Measurements from ENCODE around the gene PSRC1. TPM values are rescaled to one million over a fixed set of nuclear protein-coding genes. Genes with fewer than 3 reads are reported as not detected.

Gene PSRC1
- total RNA-seq, 1 donor, result 23.3 TPM

DNA sequence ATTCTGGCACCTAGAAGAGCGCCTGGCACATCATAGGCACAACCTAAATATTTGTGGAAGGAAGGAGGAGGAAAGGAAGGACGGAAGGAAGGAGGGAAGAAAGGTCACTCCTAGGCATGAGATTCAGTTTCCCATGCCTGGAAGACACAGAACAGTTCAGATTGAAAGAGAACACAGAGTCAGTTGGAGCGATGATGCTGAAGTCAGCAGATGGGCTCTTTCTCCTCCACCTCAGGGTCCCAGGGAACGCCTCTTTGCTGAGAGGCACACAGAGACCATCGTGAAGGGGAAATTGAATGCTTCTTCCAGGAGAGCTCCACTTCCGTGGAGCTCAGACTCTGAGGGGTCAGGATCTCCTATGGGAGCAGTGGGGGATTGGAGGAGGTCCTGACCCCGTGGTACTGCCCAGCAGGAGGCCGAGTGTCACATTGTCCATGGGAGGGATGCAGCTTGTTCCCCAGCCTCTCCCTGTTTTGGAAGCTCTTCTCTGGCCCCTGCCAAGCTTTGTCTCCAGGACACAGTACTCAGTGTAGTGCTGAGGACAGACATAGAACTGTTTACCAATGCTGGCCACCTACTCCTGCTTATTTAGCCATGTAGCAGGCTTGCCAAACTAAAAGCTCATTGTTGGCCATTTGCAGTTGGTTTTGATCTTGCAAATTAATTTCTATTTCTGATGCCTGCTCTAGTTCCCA is 21.4 kb upstream of the PSRC1 start:
- TF ChIP-seq, protein P1, sequence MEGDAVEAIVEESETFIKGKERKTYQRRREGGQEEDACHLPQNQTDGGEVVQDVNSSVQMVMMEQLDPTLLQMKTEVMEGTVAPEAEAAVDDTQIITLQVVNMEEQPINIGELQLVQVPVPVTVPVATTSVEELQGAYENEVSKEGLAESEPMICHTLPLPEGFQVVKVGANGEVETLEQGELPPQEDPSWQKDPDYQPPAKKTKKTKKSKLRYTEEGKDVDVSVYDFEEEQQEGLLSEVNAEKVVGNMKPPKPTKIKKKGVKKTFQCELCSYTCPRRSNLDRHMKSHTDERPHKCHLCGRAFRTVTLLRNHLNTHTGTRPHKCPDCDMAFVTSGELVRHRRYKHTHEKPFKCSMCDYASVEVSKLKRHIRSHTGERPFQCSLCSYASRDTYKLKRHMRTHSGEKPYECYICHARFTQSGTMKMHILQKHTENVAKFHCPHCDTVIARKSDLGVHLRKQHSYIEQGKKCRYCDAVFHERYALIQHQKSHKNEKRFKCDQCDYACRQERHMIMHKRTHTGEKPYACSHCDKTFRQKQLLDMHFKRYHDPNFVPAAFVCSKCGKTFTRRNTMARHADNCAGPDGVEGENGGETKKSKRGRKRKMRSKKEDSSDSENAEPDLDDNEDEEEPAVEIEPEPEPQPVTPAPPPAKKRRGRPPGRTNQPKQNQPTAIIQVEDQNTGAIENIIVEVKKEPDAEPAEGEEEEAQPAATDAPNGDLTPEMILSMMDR (IDR thresholded peaks at IDR 0.05; ENCODE audit: insufficient read depth, low read depth, low read length), result no peak
- DNase-seq (ENCODE audit: low read depth), result no peak

DNA sequence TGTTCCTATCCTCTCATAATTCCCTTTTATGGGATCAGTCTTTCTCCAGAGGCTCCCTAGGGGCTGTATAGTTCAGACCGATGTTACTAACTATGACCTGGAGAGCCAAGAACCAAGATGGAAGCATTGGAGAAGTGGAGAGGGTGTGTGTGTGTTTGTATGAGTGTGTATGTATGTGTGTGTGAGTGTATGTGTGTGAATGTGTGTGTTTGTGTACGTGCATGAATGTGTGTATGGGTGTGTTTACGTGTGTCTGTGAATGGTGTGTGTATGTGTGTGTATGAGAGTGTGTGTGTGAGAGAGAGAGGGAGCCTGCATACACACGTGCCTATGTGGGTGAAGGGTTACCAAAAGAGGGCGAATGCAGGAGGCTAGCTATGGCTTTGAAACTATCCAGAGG is 18.9 kb upstream of the PSRC1 start:
- TF ChIP-seq, protein P1 (IDR thresholded peaks at IDR 0.05; ENCODE audit: insufficient read depth, low read depth, low read length), result no peak
- DNase-seq (ENCODE audit: low read depth), result no peak
- no peak overlapping the region for H3K4me3 ChIP-seq (ENCODE audit: low read depth, low read length)

More for the DNA sequence above, 21.4 kb upstream of the PSRC1 start:
- H3K4me3 ChIP-seq (ENCODE audit: low read depth, low read length), result no peak overlapping the region

DNA sequence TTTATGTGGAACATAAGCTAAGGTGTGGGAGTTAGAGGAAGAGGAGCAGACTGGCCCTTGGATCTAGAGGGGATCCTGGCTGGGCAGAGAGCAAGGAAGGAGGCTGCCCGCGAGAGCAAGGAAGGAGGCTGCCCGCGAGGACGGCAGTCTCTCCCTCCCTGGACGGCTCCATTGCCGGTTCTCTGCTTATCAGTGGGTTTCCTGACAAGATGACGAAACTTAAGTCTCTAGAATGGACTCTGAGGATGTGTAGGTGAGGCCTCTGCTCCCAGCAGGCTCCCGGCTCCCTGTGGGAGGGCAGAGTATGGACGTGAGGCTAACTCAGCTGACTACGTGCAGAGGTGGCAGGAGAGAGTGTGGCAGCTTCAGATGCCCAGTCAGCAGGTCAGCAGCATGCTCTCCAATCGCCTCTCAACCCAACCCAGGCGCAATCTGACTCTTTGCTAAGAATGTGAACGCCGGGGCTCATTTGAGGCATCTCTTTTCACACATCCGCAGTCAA is 17.8 kb upstream of the PSRC1 start:
- H3K4me3 ChIP-seq (ENCODE audit: low read depth, low read length), result no peak overlapping the region
- DNase-seq (ENCODE audit: low read depth), result no peak
- TF ChIP-seq, protein P1 (IDR thresholded peaks at IDR 0.05; ENCODE audit: insufficient read depth, low read depth, low read length), result no peak

DNA sequence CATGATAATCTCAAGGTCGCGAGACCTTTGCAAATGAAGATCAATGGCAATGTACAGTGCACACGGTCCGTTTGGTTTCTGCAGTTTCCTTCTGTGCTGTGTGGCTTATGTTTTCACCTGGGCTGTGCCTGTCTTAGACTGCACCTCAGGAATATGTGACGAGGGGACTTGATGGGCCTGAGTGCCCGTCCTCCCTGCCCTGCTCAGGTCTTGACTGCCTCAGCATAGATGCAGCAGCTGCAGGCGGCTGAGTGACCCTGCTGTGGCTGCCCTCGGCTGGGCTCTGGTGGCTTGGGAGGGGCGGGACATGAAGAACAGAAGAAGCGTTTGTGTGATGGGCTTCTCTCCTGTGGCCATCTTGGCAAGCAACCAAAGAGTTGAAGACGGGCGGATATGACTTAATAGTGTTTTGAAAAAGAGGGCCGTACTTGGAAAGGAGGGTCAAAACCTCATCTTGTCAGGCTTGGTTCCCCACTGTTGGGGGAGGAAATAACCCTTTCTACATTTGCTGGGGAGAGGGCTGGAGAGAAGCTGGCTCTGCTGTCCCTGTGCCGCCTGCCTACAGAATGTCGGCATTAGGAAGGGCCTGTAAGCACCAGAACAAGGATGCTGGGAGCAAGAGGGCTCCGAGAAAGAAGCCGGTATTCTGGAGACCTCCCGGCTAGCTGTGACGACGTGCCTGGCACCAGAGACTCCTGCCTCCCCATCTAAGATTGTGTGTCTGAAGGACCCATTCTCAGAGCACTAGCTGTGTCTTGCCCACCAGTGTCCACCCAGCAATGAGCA is 16.8 kb upstream of the PSRC1 start:
- no peak overlapping the region for H3K4me3 ChIP-seq (ENCODE audit: low read depth, low read length)
- TF ChIP-seq, protein P1 (IDR thresholded peaks at IDR 0.05; ENCODE audit: insufficient read depth, low read depth, low read length), result no peak
- peak; percentile 52 for DNase-seq (ENCODE audit: low read depth)

DNA sequence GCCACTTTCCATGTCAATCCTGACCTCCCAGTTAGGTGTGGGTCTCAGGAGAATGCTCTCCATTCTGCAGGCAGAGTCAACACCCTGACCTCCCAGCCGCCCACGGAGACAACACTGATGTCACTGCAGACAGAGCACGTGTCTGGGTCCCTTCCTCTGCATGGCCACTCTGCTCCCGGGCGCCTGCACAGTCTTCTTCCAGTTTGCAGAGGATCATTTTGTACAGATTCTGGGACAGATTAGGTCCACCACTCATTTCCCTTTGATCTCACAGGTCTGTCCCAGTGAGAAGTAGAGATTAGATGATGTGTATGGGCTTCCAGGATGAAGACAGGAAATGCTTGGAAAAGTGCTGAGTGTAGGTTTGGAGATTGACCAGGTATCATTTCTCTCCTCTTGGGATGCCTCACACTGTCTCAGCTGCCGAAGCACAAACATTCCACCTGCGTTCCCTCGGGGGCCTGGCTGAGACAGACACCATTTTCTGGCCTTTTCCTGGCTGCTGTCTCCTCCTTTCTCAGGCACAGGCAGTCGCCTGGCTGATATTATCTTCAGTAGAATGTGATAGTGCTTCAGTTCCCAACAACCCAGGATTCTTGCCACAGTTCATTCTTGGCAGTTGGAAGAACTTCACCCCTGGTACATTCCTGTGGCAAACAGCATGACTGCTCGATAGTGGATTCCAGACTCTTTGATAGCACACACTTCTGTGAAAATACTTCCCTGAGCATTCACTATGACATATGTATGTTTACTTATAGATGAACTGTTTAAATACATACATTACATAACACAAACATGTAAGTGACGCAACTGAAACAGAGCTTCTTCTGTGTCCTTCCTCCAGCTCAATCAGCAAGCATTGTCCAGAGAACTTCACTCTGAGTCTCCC is 16.0 kb upstream of the PSRC1 start:
- H3K4me3 ChIP-seq (ENCODE audit: low read depth, low read length), result no peak overlapping the region
- DNase-seq (ENCODE audit: low read depth), result peak; percentile 94
- TF ChIP-seq, protein P1 (IDR thresholded peaks at IDR 0.05; ENCODE audit: insufficient read depth, low read depth, low read length), result no peak

DNA sequence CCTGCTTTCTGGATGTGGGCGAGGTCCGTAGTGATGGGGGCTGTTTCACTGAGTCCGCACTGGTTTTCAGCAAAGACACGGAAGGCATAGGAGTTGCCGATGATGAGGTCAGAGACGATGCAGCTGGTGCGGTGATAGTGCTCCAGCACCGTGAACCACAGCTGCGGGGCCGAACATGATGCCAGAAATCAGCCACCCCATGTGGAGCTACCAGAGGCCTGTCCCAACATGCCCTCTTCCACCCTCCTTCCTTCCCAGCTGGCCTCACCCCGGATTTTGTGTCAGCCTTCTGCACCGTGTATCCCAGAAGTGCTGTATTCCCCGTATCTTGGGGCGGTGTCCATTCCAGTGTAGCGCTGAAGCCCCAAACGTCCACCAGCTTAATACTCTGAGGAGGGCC is 13.8 kb upstream of the PSRC1 start:
- no peak overlapping the region for H3K4me3 ChIP-seq (ENCODE audit: low read depth, low read length)
- TF ChIP-seq, protein P1 (IDR thresholded peaks at IDR 0.05; ENCODE audit: insufficient read depth, low read depth, low read length), result no peak
- DNase-seq (ENCODE audit: low read depth), result no peak
